HG03565 (cell line): ENCODE data around the gene SEC31B.

ENCODE experiments used
- ATAC-seq: cut with Tn5 transposase; IDR thresholded peaks from one replicate; pipeline ENCODE4 v1.9.1; 2021; ENCODE audit warnings: mild to moderate bottlenecking, moderate library complexity; ENCODE audit not compliant: unreplicated experiment

The SEC31B gene, protein sequence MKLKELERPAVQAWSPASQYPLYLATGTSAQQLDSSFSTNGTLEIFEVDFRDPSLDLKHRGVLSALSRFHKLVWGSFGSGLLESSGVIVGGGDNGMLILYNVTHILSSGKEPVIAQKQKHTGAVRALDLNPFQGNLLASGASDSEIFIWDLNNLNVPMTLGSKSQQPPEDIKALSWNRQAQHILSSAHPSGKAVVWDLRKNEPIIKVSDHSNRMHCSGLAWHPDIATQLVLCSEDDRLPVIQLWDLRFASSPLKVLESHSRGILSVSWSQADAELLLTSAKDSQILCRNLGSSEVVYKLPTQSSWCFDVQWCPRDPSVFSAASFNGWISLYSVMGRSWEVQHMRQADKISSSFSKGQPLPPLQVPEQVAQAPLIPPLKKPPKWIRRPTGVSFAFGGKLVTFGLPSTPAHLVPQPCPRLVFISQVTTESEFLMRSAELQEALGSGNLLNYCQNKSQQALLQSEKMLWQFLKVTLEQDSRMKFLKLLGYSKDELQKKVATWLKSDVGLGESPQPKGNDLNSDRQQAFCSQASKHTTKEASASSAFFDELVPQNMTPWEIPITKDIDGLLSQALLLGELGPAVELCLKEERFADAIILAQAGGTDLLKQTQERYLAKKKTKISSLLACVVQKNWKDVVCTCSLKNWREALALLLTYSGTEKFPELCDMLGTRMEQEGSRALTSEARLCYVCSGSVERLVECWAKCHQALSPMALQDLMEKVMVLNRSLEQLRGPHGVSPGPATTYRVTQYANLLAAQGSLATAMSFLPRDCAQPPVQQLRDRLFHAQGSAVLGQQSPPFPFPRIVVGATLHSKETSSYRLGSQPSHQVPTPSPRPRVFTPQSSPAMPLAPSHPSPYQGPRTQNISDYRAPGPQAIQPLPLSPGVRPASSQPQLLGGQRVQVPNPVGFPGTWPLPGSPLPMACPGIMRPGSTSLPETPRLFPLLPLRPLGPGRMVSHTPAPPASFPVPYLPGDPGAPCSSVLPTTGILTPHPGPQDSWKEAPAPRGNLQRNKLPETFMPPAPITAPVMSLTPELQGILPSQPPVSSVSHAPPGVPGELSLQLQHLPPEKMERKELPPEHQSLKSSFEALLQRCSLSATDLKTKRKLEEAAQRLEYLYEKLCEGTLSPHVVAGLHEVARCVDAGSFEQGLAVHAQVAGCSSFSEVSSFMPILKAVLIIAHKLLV

DNA sequence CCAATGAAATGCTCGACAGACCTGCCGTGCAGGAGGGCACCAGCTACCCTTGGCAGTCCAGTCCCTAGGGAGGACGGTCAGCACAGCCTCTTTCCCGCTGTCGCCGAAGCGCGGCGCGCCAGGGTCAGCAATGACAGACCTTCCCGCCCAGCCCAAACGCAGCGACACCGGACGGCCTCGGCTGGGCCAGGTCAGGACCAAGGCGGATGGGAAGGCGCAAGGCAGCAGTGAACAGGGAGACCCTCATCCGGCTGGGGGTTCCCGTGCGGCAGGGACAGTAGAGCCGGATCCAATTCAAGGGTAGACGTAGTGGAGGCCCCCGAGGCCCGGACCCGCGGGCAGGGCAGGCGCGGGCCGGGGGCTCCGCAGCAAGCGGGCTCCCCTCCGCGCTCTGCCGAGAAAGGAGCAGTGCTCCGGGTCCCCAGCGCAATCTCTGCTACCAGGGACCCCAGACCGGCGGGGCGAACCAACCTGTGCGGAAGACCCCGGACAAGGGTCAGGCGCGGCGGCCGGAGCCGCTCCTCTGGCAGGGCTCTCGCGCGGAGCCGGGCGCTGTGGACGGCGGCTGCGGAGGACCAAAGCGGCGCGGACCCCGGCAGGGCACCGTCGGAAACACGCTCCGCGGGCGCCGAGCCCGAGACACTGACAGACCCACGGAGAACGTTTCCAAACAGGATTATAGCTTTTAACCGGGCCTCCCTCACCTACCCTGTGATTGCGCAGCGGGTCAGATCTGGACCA lies at the start of gene SEC31B:
Gene SEC31B, minus strand, starts transcription at position 551 of the 741 bp plus-strand sequence. CDS start 2,909 bp downstream, outside the sequence.
- no peak for ATAC-seq

DNA sequence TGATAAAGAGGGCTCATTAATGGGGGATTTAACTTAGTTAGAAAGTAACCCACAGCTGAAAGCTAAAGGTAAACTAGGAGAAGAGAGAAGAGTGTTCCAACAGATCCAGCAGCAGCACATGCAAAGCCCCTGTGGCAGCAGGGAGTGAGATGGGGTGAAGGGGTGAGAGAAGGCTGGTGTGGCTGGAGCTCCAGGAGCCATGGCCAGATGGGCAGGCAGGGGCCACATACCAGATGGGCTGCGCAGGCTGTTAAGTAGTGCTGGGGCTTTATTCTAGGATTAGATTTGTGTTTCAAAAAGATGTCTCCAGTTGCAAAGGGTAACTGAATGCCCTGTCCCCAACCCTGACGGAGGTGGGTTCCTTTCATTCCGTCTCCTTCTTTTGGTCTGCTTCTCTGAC lies 49.3 kb upstream of the SEC31B start:
- ATAC-seq, result no peak

DNA sequence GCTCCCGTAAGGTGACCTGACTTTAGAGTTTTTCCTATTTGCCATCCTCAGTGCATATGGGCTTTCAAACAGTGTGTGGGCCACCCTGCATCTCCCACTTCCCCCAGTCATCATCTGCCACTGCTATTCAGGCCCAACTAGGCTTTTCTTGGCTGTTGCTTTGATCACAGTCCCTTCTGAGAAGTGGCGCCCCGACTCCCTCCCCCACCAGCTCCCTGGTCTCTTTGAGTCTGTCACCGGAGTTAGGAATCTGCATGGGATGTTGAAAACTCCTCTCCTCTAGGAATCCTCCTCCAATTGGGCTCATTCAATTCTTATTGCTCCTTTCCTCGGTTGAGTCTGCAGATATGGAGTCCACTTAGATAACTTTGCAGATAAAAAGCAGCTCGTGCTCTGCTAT lies 48.2 kb upstream of the SEC31B start:
- no peak for ATAC-seq

DNA sequence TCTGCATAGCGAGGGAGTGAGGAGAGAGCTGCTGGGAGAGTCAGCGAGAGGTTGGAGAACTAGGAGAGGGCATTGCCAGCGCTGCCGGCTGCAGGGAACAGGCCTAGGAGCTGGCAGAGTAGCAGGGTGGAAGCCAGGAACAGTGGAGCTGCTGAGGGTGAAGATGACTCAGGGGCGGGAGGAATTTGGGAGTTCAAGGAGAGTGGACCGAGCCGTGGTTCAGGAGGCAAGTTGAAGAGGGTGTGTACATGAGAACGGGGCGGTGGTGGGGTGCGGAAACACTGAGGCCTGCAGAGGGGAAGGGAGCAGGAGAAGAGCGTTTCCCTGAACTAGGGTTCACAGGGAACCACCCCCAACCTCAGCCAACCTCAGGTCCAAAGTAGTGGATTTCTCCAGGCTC lies 47.6 kb upstream of the SEC31B start:
- ATAC-seq, result no peak

DNA sequence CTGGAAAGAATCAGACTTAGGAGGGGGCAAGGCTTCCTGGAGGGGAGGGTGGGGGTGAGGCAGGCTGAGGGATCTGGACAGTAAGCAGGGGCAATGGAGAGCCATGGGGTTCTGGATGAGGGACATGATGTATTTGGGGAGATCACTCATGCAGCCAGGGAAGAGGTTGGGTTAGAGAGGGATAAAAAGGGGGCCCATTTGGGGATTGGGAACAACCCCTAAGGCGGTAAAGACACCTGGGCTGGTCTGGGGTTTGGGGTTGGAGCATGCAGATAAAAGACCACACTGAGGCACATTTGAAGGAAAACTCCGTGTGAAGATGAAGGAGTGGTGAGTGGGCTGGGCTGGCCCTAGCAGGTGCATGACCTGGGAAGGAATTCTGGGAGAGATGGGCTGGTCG lies 46.9 kb upstream of the SEC31B start:
- ATAC-seq, result no peak

DNA sequence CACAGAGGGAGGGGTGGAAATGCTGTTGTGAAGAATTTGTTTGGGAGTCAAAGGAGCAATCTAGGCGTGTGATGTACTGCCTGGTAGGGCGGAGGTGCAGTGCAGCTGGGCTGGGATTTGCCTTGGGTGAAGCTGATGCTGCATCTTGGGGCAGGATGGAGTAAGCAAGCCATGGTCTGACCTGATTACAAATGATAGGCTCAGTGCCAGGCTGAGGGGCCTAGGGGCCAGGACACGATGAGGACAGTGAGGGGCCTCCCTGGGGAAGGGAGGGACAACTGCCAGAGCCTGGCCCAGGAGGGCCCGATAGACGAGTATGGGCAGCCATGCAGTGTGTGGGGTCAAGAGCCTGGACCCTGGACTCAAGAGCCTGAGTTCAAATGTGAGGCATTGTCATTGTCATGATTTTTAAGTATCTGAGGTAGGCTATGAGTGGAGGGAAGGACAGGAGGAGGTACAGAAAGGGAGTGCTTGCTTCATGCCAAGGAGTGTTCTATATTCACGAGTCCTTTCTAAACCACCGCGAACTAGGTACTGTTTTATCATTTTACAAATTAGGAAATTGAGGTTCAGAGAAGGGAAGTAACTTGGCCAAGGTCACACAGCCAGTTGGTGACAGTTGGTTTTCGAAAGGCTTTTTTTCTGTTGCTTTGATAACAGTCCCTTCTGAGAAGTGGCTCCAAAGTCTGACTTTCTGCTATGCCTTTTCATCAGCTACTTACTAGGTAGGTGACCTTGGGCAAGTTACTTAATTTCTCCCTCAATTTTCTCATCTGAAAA lies 45.7 kb upstream of the SEC31B start:
- no peak for ATAC-seq

DNA sequence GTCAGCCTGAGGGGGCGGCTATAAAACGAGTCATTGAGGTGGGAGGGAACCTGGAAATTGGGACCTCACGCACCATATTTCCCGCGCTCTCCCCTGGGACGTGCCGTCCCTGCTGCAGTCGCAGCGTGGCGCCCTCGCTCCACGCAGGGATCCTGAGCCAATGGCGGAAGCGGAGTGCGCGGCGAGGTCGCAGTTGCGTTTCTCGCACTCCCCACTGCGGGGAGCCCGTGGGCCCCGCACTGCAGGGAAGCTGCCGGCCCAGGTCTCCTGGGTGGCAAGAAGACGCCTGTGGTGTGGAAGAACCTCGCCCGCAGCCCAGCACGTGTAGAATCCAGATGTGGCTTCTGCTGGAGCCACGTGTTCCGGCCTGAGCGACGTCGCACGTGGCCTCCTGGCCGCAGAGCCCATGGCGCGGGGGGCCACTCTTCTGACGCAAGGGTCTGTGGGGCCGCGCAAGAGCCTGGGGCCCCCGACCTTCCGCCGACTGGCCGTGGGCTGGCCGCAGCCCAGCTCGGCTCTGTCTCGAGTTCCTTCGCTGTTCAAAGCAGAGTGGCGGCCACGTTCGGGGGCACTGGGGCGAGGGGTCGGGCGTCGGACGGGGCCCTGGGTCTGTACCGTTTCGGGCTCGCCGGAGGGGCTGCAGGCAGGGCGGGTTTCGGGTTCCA lies 42.5 kb upstream of the SEC31B start:
- peak; percentile 70 for ATAC-seq

DNA sequence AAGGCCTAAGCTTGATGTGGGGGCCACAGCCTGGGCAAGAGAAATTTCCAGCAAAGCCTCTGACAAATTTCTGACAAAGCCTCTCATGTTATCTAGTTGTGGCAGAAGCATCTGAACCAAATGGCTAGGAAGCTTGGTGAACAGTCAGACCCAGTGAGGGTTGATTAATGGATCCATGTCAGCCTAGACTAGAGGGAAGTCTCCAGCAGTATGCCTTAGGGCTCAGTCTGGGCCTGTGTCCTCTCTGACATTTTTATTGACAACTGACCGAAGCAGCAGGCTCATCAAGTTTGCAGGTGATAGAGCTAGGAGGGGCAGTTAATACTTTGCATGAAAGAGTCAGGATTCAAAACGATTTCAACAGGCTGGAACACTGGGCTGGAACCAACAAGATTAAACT lies 41.3 kb upstream of the SEC31B start:
- ATAC-seq, result no peak

DNA sequence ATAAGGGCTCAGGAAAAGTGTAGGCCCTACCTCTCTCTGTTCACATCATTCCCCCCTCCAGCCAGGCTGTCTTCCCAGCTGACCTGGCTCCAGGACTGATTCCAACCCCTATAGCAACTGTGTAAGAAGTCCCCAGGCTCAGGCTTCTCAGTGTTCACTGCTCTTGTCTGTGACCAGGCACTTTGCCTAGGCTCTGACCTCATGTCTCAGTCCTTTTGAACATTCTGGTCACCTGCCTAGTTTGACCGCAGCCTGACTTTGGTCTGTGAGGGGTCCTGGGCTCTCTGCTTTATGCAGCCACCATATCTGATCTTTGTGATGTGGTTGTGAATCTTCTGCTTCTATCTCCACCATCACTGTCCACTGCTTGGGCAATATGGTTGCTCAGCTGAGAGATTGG lies 40.6 kb upstream of the SEC31B start:
- ATAC-seq, result no peak

DNA sequence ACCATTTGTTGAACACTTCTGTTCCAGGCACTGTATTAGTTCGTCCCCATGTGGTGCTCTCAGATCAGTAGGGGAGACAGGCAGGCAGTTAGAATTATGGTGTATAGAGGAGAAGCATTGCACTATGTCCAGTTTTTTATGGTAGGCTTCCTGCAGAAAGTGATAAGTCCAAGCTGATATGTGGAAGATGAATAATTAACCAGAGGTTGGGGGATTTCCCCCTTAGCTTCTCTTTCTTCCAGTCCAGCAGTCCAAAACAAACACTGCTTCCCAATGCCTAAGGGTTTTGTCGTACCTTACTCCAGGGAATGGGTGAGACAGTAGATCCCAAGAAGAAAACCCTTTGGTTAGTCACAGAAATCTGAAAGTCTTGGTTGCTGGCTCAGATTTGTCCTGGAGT lies 35.2 kb upstream of the SEC31B start:
- no peak for ATAC-seq

DNA sequence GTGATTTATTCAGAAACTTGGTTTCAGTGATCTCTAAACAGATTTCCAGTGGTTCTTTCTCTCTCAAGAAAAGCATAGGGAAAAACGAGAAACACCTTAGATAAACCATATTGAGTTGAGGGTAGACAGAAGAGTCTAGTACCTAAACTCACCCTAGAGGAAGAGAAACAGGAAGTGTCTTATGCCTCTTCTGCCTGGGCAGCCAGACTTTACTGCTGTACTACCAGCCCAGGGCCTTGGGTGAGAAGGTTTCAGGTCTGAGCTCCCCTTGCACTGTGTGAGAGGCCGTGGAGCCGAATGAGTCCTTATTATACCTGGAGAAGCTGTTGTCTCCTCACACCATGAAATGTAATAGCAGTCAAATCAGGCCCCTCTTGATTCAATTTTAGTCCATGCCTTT lies 34.3 kb upstream of the SEC31B start:
- no peak for ATAC-seq

DNA sequence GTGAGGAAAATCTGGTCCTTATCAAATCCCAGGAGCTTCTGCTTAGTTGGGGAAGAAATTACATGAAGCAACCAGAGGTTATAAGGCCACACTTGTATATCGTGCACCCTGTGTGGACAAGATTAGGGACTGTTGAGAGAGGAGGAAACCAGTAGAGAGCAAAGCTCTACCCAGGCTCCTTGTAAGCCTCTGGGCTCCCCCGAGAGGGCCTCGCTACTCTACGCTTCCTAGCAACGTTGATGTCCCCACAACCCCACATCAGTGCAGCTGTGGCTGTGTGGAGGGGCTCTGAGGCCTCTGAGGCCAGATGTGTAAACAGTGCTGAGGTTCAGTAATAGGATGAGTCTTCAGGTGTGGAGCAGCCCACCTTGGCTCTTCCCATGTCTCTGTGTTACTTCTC lies 32.1 kb upstream of the SEC31B start:
- no peak for ATAC-seq

DNA sequence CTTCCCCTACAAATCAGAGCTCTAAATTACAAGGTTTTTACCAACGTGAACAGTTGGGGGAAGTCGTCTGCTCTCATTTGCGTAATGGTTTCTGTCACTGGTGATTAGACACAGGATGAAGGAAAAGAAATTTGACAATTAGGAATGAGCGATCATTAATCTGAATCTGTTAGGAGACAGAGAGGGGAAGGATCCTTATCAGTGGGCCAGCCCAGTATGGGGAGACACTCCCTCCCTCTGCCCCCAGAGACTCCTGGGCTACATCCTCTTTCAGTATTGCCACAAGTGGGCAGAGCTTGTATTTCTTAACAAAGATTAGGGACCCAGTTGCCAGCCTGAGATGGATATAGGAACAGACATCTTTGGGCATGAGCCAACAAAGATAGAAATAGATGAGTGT lies 31.5 kb upstream of the SEC31B start:
- ATAC-seq, result no peak

DNA sequence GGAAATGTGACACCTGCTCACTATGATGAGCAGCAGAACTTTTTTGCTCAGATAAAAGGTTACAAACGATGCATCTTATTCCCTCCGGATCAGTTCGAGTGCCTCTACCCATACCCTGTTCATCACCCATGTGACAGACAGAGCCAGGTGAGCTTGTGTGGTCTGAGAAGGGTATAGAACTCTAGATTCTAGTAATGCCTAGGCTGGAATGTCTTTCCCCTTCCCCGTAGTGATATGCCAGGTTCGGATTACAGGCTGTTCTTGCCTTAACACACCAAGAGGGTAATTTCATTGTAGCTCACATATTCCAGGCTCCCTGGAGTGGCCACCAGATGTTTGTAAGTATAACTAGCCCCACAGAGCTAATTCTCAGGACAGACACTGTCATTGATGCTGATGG lies 25.3 kb upstream of the SEC31B start:
- ATAC-seq, result no peak

DNA sequence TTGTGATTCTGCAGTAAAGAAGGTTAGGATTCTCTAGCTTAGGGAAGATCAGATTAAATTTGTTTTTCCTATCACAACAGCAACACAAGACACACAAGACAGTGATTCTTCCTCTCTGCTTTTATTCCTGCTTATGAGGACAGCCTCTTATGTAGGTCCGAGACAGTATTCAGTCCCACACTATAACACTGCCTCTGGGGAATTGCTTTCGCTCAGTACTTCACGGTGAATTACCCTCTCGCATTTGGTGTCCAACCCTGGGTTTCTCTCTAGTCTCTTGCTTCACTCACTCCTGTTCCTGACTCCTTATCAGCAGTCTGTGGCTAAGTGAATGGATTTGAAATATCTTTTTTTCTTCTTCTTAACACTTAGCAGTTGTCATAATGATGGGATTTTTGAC lies 17.8 kb upstream of the SEC31B start:
- no peak for ATAC-seq

DNA sequence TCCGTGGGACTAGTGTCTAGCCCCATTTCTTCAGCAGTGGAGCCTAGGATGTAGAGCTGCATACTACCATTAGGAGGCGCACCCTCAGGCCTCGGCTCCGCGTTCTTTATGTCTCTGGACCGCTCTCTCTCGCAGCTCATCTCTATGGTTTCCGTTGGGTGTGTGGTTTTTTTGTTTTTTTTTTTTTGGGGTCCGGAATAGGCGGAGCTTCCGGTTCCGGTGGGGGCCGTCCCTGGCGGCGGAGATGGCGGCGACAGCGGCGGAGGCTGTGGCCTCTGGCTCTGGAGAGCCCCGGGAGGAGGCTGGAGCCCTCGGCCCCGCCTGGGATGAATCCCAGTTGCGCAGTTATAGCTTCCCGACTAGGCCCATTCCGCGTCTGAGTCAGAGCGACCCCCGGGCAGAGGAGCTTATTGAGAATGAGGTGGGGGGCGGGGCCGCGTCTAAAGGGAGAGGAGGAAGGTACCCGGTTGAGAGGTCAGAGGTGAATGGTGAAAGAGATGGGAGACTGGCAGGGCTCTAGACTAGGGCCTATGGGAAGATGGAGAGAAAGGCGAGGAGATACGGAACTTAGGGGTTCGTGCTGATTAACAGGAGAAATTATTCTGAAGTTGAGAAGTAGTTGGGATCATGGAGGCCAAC lies 16.2 kb upstream of the SEC31B start, which contains the start of gene HIF1AN:
Gene HIF1AN, plus strand, starts transcription at position 229 of the 639 bp plus-strand sequence. Its CDS starts 16 bp downstream, at position 245.
- peak; percentile 91 for ATAC-seq

DNA sequence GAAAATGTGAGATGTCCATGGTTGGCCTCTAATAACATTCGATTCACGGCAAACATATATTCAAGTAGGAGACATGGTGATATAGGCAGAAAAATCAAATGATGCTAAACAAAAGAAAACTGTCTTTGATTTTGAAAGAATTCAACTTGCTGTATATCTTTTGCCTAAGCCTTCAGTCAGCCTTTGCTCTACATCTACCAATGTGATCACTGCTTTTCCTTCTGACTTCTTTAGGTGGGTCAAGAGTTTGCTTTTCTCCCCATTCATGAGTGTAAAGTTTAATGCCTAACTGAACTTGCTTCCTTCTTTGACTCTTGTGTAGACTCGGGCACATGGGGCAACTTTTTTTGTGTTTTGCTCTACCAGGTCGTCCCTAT lies 15.7 kb upstream of the SEC31B start:
- peak; percentile 3 for ATAC-seq

DNA sequence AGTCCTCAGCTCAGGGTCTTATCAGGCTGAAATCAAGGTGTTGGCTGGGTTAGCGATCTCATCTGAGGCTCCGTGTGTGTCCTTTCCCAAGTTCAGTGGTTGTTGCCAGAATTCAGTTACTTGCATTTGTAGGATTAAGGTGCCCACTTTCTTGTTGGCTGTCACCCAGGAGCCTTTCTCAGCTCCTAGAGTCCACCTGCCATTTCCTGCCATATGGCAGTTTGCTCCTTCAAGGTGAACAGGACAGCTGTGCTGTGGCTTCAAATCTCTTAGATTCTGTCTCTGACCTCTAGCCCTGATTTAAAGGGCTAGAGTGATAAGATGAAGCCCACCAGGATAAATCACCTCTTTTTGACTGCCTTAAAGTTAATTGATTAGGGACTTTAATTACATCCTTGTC lies 15.1 kb upstream of the SEC31B start:
- no peak for ATAC-seq

DNA sequence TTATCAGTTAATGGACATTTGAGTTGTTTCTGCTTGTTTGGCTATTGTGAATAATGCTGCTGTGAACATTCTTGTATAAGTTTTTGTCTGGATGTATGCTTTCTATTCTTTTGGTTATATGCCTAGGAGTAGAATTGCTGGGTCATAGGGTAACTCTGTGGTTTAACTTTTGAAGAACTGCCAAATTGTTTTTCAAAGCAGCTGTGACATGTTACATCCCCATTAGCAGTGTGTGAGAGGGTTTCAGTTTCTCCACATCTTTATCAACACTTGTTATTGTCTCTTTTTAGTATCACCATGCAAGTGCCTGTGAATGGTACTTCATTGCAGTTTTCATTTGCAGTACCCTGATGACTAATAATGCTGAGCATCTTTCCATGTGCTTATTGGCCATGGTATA lies 12.1 kb upstream of the SEC31B start:
- ATAC-seq, result no peak
